ENCODE data around the gene NAALADL1. TPM values are rescaled to one million over a fixed set of nuclear protein-coding genes. Genes with fewer than 3 reads are reported as not detected.

The NAALADL1 gene
- total and polyA plus RNA-seq, 2 experiments from 2014 or later: 0.13 TPM; not detected in 1

DNA sequence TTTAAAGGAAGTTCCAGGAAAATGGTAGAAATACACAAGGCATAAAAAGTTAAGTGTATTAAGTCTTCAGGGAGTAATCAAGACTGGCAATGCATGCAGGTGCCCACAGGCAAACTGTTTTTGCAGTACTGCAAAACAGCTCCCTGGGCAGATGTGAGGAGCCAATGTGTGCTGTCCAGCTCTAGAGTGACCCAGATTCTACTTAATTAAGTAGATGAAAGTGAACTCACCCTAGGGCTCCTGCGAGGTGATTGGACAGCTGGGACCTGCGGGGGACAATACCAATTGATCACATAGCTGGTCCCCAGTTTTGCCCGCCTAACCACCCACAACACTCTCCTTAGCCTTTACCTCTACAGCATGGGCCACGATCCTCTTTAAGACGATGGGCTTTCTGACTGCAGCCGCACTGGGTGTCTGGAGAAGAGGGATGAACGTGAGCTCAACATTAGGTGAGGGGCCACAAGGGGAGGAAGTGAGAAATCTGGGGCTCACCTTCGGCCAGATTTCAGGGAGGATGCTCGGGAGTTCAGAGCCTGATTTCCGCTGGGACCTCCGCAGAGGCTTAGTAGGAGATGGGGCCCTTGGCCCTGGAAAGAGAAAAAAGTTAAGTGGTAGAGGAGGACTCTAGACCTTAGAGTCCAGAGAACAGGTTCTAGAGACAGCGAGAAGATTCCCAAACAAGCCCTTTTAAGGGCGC lies 24.9 kb upstream of the NAALADL1 start:
- H3K79me2 ChIP-seq: peaks cover 32% of the 10 kb centered on the region
- TF ChIP-seq EZH2 (IDR thresholded peaks at IDR 0.05; ENCODE audit: borderline replicate concordance) (no peak), EZH2phosphoT487 (IDR thresholded peaks at IDR 0.05; ENCODE audit: low read depth, severe bottlenecking, unreplicated experiment) (no peak)
- TF ChIP-seq, protein P1, sequence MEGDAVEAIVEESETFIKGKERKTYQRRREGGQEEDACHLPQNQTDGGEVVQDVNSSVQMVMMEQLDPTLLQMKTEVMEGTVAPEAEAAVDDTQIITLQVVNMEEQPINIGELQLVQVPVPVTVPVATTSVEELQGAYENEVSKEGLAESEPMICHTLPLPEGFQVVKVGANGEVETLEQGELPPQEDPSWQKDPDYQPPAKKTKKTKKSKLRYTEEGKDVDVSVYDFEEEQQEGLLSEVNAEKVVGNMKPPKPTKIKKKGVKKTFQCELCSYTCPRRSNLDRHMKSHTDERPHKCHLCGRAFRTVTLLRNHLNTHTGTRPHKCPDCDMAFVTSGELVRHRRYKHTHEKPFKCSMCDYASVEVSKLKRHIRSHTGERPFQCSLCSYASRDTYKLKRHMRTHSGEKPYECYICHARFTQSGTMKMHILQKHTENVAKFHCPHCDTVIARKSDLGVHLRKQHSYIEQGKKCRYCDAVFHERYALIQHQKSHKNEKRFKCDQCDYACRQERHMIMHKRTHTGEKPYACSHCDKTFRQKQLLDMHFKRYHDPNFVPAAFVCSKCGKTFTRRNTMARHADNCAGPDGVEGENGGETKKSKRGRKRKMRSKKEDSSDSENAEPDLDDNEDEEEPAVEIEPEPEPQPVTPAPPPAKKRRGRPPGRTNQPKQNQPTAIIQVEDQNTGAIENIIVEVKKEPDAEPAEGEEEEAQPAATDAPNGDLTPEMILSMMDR (IDR thresholded peaks at IDR 0.05; ENCODE audit: poor library complexity): no peak

DNA sequence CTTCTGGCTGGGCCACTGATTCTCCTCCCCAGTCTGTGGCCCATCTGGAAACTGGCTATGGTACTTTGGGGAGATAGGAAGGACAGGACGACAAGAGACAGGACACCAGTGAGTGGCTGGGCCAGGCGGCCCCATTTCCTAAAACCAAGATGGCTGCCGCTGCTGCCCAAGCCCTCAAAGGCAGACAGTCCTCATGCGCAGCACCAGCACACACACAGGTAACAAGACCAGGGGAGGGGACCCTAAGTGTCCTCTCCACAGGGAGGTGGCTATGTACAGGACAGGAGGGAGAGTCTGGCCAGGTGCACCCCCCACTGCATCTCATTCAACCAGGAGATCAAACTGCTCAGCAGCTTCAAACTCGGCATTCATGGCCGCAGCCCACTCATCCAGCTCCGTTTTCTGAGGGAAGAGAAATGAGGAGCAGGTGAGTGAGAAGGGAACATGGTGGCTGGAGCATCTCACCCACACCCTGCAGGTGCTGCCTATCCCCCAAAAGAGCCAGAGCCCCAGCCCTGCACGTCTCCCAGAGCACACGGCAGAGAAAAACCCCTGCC lies 20.5 kb upstream of the NAALADL1 start:
- Histone ChIP-seq H2AFZ (no peak overlapping the region), H3K4me2 (no peak overlapping the region), H3K4me1 (ENCODE audit: insufficient read depth) (no peaks in the 10 kb centered on the region), H3K4me3 (no peak overlapping the region), H3K9me3 (ENCODE audit: low read depth) (no peaks in the 10 kb centered on the region), H3K36me3 (replicated peaks; ENCODE audit: insufficient read depth, low read depth) (no peaks in the 10 kb centered on the region), H3K27me3 (no peaks in the 10 kb centered on the region), H3K27ac (no peak overlapping the region), H4K20me1 (ENCODE audit: insufficient read depth, poor library complexity, severe bottlenecking) (no peaks in the 10 kb centered on the region), H3K79me2 (peaks cover 17% of the 10 kb centered on the region), H3K9me2 (replicated peaks; ENCODE audit: insufficient read depth) (no peaks in the 10 kb centered on the region)
- DNase-seq (ENCODE audit: low spot score): no peak
- no peak for TF ChIP-seq EZH2 (IDR thresholded peaks at IDR 0.05; ENCODE audit: borderline replicate concordance)
- TF ChIP-seq, protein P1 (IDR thresholded peaks at IDR 0.05; ENCODE audit: poor library complexity): no peak
- TF ChIP-seq EZH2phosphoT487 (IDR thresholded peaks at IDR 0.05; ENCODE audit: low read depth, severe bottlenecking, unreplicated experiment): no peak
- 89% methylated on average over 9 of the region's 9 CpGs for WGBS (ENCODE audit: low lambda C conversion rate, missing lambda C conversion rate)

More for the DNA sequence above, 24.9 kb upstream of the NAALADL1 start:
- Histone ChIP-seq H3K27ac (peak overlapping the region; percentile 97), H3K9me3 (ENCODE audit: low read depth) (no peaks in the 10 kb centered on the region), H3K4me2 (peak overlapping the region; percentile 82), H3K36me3 (replicated peaks; ENCODE audit: insufficient read depth, low read depth) (no peaks in the 10 kb centered on the region), H4K20me1 (ENCODE audit: insufficient read depth, poor library complexity, severe bottlenecking) (no peaks in the 10 kb centered on the region), H2AFZ (peak overlapping the region; percentile 88), H3K4me3 (peak overlapping the region; percentile 54), H3K9me2 (replicated peaks; ENCODE audit: insufficient read depth) (no peaks in the 10 kb centered on the region), H3K27me3 (no peaks in the 10 kb centered on the region), H3K4me1 (ENCODE audit: insufficient read depth) (peaks cover 9% of the 10 kb centered on the region)
- 5% methylated on average over 13 of the region's 13 CpGs for WGBS (ENCODE audit: low lambda C conversion rate, missing lambda C conversion rate)
- DNase-seq (ENCODE audit: low spot score): no peak

DNA sequence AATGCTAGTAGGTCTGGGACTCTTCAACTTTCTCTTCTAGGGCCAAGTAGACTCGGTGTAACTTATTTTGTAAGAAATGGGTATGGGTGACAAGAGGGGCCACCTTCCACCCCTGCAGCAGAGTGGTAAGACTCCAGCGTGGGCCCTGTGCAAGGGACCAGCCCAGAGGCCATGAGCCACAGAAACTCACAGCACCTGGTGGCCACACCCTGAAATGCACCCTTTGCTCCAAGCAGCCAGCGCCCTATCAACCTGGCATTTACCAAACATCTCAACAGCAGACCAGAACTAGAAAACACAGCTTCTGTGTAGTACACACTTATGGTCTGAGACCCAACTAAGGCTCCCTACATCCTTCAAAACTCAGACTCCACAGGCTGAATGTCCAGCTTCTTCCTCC lies 19.8 kb upstream of the NAALADL1 start:
- 70% methylated on average over 3 of the region's 3 CpGs for WGBS (ENCODE audit: low lambda C conversion rate, missing lambda C conversion rate)

More for the DNA sequence above, 19.8 kb upstream of the NAALADL1 start:
- Histone ChIP-seq H3K9me2 (replicated peaks; ENCODE audit: insufficient read depth) (no peaks in the 10 kb centered on the region), H4K20me1 (ENCODE audit: insufficient read depth, poor library complexity, severe bottlenecking) (no peaks in the 10 kb centered on the region), H3K27me3 (no peaks in the 10 kb centered on the region), H3K4me2 (no peak overlapping the region), H3K36me3 (replicated peaks; ENCODE audit: insufficient read depth, low read depth) (no peaks in the 10 kb centered on the region), H3K9me3 (ENCODE audit: low read depth) (no peaks in the 10 kb centered on the region), H3K27ac (no peak overlapping the region), H3K4me1 (ENCODE audit: insufficient read depth) (no peaks in the 10 kb centered on the region), H2AFZ (no peak overlapping the region), H3K4me3 (no peak overlapping the region), H3K79me2 (peaks cover 12% of the 10 kb centered on the region)
- DNase-seq (ENCODE audit: low spot score): peak; percentile 76
- TF ChIP-seq EZH2phosphoT487 (IDR thresholded peaks at IDR 0.05; ENCODE audit: low read depth, severe bottlenecking, unreplicated experiment) (no peak), EZH2 (IDR thresholded peaks at IDR 0.05; ENCODE audit: borderline replicate concordance) (no peak)
- TF ChIP-seq, protein P1 (IDR thresholded peaks at IDR 0.05; ENCODE audit: poor library complexity): peak; percentile 31

Measured in hepatocyte (in vitro differentiated cells).